ENCODE data around the gene ATP6V1F. TPM values are rescaled to one million over a fixed set of nuclear protein-coding genes. Genes with fewer than 3 reads are reported as not detected.

Gene ATP6V1F
- total RNA-seq, 1 donor from 2014 or later: 144 TPM

- no peak overlapping the region for H3K27ac Mint-ChIP-seq (ENCODE audit: unreplicated experiment)
- no peaks in the 10 kb centered on the region for H3K36me3 Mint-ChIP-seq (ENCODE audit: low read depth)
- TF ChIP-seq CTCF (conservative IDR thresholded peaks at IDR 0.05): no peak
- peaks cover 17% of the 10 kb centered on the region for H3K4me1 Mint-ChIP-seq
- peaks cover 33% of the 10 kb centered on the region for H3K27me3 Mint-ChIP-seq (ENCODE audit: low read depth)
- no peaks in the 10 kb centered on the region for H3K9me3 Mint-ChIP-seq
- no peak overlapping the region for H3K4me3 Mint-ChIP-seq
- DNase-seq (ENCODE audit: low read depth, low spot score): no peak
Observed at GRCh38 chr7:128826512-128826911, 36.1 kb upstream of the ATP6V1F start.

- TF ChIP-seq CTCF (conservative IDR thresholded peaks at IDR 0.05): no peak
- Mint-ChIP-seq H3K4me1 (peaks cover 17% of the 10 kb centered on the region), H3K27ac (ENCODE audit: unreplicated experiment) (no peak overlapping the region), H3K4me3 (no peak overlapping the region), H3K36me3 (ENCODE audit: low read depth) (no peaks in the 10 kb centered on the region), H3K9me3 (no peaks in the 10 kb centered on the region), H3K27me3 (ENCODE audit: low read depth) (peaks cover 37% of the 10 kb centered on the region)
- no peak for DNase-seq (ENCODE audit: low read depth, low spot score)
Observed at GRCh38 chr7:128826916-128827247, 35.8 kb upstream of the ATP6V1F start.

- Mint-ChIP-seq H3K4me1 (peaks cover 17% of the 10 kb centered on the region), H3K4me3 (no peak overlapping the region), H3K36me3 (ENCODE audit: low read depth) (no peaks in the 10 kb centered on the region), H3K27me3 (ENCODE audit: low read depth) (peaks cover 39% of the 10 kb centered on the region), H3K9me3 (no peaks in the 10 kb centered on the region), H3K27ac (ENCODE audit: unreplicated experiment) (no peak overlapping the region)
- no peak for TF ChIP-seq CTCF (conservative IDR thresholded peaks at IDR 0.05)
- DNase-seq (ENCODE audit: low read depth, low spot score): no peak
Observed at GRCh38 chr7:128827248-128827958, 35.3 kb upstream of the ATP6V1F start.

- H3K27ac Mint-ChIP-seq (ENCODE audit: unreplicated experiment): no peak overlapping the region
- H3K4me3 Mint-ChIP-seq: peak overlapping the region; percentile 52
- no peaks in the 10 kb centered on the region for H3K36me3 Mint-ChIP-seq (ENCODE audit: low read depth)
- DNase-seq (ENCODE audit: low read depth, low spot score): no peak
- H3K9me3 Mint-ChIP-seq: no peaks in the 10 kb centered on the region
- H3K27me3 Mint-ChIP-seq (ENCODE audit: low read depth): peaks cover 39% of the 10 kb centered on the region
- H3K4me1 Mint-ChIP-seq: peaks cover 17% of the 10 kb centered on the region
- no peak for TF ChIP-seq CTCF (conservative IDR thresholded peaks at IDR 0.05)
Observed at GRCh38 chr7:128827971-128828711, 34.5 kb upstream of the ATP6V1F start.

GRCh38 chr7:128829391-128830166 is 33.1 kb upstream of the ATP6V1F start:
- no peak for TF ChIP-seq CTCF (conservative IDR thresholded peaks at IDR 0.05)

More at GRCh38 chr7:128829391-128830166, 33.1 kb upstream of the ATP6V1F start:
- peaks cover 24% of the 10 kb centered on the region for H3K4me1 Mint-ChIP-seq
- H3K4me3 Mint-ChIP-seq: peak overlapping the region; percentile 56
- H3K9me3 Mint-ChIP-seq: no peaks in the 10 kb centered on the region
- peaks cover 42% of the 10 kb centered on the region for H3K27me3 Mint-ChIP-seq (ENCODE audit: low read depth)
- DNase-seq (ENCODE audit: low read depth, low spot score): no peak
- no peak overlapping the region for H3K27ac Mint-ChIP-seq (ENCODE audit: unreplicated experiment)
- no peaks in the 10 kb centered on the region for H3K36me3 Mint-ChIP-seq (ENCODE audit: low read depth)
